ENCODE data around the gene MYO1D.

MYO1D gene

DNA sequence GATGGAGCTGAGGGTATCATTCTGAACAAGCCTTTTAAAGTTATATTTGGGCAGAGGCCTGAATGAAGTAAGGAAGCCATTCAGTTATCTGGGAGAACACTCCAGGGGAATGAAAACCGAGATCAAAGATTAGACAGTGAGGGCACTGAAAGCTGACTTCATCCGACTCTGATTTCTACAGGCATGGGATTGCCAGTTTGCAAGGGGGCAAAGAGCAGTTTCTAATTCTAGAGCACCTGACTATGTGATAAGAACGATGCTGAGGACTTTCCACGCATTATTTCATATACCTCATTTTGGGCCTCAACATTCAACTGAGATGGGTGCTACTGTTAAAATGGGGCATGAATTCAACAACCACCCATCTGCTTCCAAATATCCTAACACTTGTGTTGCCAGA is 254.4 kb downstream of the MYO1D start:
- no peak for DNase-seq (ENCODE audit: low spot score)

DNA sequence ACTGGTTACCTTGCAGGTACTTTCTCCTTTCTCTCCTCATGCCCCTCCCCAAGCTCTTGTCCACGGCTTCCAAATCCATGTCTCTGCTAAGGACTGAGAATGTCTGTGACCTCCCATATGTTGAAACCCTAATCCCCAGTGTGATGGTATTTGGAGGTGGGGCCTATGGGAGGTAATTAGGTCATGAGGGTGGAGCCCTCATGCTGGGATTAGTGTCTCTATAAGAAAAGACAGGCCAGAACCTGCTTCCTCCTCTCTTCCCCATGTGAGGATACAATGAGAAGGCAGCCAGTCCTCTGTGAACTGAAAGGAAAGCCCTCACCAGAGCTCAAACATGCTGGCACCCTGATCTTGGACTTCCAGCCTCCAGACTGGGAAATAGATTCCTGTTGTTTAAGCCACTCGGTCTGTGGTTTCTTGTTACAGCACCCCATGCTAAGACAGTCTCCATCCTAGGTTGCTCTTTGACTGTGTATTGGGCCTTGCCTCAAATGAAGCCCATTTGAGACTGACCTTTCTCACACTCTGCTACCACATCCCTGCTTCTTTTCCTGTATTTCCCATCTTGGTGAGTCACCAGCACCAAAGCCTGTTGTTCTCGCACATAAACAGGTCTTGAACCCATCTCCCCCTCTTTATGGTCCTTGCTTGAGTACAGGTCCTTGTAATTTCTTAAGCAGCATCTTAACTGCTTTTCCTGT is 255.2 kb downstream of the MYO1D start:
- DNase-seq (ENCODE audit: low spot score): no peak

DNA sequence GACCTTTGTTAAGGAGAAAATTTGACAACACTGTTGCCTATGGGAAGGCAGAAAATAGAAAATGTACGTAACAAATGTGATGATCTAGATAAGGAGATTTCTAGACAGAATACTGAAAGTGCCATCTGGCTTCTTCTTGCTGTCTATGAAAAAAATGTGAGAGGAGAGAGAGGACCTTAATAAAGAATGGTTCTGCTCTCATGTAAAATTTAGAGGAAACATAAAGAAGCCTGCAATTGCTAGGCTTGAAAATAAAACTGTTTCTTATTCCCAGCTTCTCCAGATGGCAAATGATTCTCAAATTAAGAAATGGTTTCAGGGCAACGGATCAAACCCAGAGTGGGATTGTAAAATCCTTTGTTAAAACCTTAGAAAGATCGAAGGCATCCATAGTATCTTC is 261.6 kb downstream of the MYO1D start:
- no peak for DNase-seq (ENCODE audit: low spot score)

DNA sequence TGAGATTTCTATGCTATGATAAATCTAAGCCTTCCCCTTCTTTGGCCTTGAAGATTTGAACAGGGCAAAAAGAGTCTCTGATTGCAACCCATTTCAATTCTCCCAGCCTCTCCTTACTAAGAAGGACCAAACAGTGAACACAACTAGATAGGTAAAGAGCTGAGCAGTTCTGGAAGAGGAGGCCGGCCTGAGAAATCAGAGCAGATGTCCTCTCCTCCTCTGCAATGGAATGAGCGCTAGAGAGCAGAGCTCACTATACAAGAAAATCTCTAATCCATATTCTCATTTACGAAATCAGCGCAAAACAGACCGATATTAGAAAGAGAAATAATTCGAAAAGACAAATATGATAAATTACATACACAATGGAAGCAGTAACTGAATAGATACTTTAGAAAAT is 266.0 kb downstream of the MYO1D start:
- DNase-seq (ENCODE audit: low spot score): no peak

DNA sequence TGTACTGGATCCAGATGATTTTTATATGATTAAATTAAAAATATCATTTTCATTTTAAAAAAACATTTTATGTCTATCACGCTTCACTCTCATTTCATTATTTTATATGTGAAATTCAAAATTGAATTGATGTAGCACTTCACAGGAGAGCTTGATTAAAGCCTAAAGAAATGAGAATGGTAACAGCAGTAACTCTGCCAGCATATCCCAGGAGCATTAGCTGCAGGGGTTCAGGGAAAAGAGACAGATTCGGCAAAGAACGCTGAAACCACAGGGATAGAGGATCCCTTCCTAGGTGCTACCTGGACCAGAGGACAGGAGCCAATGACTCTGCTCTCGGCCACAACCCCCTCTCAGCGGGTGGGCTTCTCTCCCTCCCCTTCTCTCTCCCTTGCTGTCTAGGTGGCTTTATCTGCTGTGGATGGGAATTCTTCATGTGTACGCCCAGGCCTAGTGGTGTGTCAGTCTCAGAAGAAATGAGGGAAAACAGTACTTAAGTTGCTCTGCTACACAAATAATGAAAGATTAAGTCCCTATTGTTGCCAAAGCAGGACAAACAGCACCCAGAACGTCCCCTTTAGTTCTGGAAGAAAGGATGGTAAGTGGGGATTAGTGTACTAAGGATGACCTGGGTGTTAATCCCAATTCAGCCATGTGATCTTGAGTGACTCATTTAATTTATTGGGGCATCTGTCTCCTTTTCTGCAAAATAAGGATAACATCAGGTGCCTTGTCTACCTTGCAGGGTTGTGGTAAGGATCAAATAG is 266.9 kb downstream of the MYO1D start:
- no peak for DNase-seq (ENCODE audit: low spot score)

DNA sequence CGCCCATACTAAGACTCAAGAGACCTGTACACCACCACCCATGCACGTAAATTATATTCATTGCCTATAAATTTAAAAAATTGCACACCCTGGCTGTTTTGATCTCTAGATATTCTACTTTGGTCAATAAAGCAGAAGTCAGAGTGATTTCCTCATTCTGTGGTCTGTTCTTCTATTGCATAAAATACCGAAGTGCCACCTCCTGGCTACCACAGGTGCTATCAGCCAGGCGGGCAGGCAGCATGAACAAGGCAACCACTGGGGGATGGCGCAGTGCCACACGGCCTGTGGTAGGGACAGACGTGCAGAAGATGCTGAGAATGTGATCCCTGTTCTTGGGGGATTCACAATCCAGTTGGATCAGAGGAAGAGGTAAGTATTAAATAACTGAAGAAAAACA is 267.8 kb downstream of the MYO1D start:
- DNase-seq (ENCODE audit: low spot score): peak; percentile 73

DNA sequence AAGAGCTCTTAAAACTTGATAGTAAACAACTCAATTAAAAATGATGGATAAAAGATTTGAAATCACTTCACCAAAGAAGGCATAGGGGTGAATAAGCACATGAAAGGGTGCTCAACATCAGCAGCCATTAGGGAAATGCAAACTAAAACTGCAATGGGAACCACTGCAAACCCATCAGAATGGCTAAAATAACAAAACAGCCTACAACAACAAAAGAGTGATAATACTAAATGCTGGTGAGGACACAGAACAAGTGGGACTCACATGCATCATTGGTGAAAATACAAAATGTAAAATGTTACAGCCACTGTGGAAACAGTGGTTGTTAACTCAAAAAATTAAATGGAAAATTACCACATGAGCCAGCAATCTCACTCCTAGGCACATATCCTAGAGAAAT is 268.7 kb downstream of the MYO1D start:
- DNase-seq (ENCODE audit: low spot score): no peak

DNA sequence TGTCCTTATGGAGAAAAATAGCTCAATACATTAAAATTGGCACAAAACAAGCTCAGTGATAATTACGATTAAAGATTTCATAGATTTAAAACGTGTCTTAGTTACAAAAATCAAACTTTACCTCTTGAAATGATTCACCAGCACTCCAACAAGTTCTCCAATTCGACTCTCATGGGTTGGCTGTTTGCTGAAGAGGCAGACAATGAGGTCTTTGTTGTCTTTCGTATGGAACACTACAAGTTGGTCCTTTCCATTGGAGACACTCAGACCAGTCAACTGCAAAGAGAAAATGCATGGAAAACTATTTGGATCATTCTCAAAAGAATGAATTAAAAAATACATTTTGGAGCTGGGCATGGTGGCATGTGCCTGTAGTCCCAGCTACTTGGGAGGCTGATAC is 272.0 kb downstream of the MYO1D start:
- DNase-seq (ENCODE audit: low spot score): no peak

DNA sequence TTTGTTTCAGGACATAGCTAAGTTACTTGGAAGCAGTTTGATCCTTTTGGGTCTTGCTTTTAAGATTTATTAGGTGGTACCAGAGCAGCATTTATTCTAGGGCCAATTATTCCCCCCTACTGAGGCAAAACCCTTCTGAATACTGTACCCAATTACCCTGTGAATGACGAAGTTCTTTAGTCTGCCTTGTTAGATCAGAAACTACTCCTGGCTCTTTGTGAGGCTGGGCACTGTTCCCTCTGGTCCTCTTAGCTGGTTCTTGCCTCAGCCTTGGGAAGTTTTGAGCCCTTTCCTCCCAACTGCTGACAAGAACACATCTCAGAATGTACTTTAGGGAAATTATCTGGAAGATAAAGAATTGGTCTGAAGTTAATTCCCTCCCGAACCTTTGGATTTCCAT is 274.5 kb downstream of the MYO1D start:
- no peak for DNase-seq (ENCODE audit: low spot score)

DNA sequence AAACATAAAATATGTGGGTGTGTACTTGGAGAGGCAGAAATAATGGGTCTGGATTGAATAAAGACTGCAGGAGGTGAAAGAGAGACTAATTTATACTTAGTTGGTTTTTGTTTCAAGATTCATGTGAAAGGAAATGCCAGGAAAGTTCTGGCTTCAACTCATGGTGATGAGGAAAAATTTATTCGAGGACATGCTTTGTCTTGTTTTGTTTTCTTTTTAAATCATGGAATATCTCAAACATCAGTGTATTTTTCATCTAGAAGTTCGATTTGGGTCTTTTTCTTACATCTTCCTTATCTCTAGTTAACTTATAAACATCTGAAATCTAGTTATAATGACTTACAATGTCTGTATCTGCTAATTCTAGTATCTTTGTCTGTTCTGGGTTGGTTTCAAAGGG is 275.1 kb downstream of the MYO1D start:
- no peak for DNase-seq (ENCODE audit: low spot score)

DNA sequence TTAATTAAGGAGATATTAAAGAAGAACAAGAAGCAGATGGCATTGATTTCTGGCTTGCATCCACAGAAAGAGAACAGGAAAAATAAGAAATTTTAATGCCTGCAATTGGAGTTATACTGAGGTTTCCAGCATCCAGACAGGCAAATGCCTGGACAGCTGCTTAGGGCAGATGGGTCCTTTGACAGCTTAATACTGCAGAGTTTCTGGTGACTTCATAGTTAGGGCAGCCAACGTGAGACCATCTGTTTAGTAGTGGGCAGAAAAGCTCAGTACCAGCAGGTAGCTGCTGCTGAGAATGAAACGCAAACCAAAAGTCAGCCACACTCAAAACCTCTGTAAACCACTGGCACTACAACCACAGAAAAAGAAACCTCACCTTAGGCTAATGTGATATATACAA is 280.3 kb downstream of the MYO1D start:
- no peak for DNase-seq (ENCODE audit: low spot score)

DNA sequence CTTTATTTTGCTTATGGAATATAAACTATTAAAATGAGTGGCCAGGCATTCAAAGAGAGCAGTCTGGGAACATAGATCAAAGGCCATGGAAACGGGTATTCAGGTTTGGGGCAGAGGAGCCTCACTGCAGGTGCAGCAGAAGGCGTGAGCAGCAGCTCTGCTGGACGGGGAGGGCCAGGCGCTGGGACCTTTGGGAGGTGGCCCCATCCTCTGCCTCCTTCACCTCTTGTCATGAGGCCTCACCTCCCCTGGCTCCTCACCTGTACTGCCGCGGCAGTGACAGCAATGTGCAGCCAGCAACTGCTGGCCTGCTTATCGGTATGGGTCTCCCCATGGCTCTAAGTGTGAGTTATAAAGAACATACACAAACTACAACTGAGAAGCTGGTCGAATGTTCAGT is 280.7 kb downstream of the MYO1D start:
- DNase-seq (ENCODE audit: low spot score): no peak

DNA sequence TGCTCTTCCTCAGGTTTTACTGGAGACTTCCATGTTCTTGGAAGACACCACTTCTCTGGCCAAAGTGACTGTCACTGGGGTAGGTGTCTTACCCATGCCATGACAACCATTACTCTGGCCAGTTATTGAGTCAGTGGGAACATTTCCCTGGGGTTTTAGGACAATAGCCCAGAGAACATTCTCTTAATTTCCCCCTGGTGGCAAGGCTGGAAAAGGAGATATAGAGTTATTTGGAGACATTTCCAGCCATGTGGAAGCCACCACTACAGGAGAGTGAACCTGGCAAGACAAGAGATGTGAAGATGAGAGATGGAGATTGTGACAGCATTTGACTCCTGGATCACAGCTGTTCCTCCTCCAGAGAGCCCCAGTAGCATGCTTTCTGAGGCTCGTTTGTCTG is 283.9 kb downstream of the MYO1D start:
- DNase-seq (ENCODE audit: low spot score): no peak

DNA sequence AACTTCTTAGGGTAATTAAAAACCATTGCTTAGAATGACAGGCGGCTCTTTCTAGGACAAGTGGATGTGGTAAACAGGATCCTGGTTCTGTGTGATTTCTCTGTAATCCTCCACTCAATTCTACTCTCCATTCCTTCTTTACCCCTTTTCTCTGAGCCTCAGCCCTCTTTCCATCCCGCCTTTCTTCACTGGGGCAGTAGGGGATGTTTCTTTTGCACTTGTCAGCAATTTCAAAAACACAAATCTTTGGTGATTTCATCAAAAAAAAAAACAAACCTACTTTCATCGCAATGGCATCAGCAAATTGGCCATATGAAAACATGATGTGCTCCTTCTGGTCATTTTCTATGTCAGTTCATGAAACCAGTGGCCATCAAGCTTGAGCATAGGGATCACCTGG is 285.5 kb downstream of the MYO1D start:
- no peak for DNase-seq (ENCODE audit: low spot score)

DNA sequence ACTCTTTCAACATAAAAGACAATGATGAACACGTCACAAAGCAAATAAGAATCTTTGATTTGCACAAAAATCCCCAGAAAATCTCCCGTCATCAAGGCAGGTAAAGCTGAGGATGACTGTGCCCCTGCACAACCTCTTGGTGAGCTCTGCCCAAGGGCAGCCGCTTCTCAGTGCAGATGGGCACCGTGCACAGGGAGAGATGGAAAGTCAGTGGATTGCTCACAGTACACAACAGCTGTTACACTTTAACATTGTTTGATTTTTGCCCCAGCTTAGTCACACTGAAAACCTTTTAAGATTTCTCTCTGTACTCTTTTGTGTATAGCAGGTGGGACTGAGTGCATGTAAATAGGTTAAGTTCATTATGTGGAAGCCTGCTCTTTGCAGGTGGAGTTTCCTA is 285.9 kb downstream of the MYO1D start:
- no peak for DNase-seq (ENCODE audit: low spot score)

DNA sequence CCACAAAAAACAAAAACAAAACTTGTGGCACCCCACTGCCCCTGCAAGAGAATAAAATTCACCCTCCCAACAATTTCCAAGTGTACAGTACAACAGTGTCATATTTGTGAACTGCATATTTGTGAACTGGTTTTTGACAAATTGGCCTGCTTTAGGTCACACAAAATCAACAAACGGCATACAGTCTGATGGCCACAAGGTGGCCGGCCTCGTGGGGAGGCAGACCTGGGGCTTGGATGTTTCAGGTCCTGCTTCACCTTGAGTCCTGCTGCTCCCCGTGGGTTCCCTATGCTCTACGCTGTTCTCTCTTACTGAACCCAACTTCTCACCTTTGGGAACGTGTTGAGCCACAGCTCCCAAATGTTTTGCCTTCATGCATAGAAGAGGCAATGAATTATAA is 287.9 kb downstream of the MYO1D start:
- DNase-seq (ENCODE audit: low spot score): no peak

DNA sequence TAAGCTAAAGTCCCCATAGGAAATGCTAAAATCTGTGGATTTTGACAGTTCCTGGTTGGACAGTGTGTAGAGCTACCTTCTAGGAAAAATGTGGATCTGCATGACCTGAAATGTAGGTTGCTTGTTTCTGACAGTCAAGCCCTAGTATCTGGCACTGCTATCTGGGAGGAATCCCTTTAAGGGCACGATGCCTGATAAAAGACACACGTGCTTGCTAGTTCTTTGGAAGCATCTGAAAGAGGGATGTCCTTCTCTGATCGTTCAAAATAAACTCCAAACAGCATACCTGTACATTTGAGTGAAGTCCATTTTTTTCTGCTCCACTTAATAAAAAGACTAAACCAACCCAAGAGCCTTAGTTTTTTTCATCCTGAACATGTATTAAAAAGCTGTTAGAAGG is 288.8 kb downstream of the MYO1D start:
- no peak for DNase-seq (ENCODE audit: low spot score)

DNA sequence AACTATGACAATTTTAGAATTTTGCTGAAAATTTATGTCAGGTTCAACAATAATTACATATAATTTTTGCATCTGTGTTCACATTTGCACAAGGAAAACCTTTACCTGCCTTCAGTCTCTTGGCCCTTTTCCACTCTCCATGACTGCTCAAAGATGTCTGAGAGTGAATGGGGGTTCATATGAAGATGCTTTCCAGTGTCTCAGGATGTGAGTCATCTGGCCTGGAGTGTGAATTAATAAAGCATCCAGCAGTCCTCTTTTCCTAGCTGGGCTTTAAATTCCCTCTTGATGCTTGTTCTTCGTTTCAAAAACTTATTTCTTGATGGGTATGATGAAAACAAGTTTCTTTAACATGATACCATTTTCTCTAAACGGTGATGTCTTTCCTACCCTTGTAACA is 290.3 kb downstream of the MYO1D start:
- no peak for DNase-seq (ENCODE audit: low spot score)

DNA sequence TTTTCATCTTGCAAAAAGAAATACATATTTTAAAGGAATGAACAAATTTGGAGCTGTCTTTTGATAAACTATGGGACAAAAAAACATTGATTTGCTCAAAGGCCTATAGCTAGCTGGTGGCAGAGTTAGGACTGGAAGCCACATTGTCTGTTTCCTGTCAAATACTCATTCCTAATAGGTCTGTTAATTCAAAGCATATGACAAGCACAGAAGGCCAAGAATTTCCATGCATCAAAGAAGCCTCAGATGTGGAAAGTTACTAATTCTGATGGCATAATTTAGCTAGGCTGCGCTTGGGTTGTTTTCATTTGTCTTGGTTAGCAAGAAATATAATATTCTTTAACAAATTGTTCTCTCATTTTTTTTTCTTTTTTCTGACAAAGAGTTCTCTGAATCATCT is 292.1 kb downstream of the MYO1D start:
- DNase-seq (ENCODE audit: low spot score): no peak

DNA sequence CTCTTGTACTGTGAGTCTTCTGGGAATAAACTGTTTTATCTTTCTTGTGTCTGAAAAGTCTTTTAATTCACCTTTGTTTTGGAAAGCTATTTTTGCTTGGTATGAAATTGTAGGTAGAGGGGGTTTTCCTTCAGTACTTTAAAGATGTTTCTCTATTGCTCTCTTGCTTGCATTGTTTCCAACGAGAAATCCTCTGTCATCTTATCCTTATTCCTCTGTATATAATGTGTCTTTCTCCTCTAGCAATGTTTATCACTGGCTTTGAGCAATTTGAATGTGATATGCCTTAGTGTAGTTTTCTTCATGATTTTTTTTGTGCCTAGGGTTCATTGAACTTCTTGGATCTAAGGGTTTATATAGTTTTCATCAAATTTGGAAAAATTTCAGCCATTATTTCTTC is 293.9 kb downstream of the MYO1D start:
- DNase-seq (ENCODE audit: low spot score): no peak

DNA sequence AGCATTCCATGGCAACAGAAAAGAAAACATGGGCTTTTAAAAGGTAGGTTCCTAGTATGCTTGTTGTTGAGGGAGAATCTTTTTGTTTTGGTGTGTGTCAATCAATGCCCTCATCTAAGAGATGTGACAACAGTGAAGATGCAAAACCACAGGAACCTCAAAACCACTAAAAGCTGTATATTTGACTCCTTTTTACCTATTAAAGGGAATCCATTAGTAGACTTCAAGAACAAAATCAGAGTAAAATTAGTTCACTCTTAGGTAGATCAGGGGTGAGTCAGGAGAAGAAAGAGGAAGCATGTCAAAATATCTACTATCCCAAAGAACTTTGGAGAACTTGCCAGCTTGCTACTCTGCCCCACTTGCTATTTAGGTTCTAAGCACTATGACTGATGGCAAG is 301.1 kb downstream of the MYO1D start:
- DNase-seq (ENCODE audit: low spot score): peak; percentile 17

DNA sequence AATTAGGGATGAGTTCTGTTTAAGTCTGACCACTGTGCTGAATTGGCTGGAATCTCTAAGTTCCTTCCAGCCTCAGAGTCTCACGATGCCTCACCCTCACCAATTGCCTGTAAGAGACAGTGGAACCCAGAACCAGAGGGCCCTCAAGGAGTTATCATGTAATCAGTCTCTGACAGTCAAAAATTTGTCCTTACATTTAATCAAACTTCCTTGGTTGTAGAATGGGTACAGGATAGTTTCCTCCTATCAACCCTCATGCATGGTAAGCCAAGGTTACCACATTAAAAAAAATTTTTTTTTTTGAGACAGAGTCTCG is 306.9 kb downstream of the MYO1D start:
- no peak for DNase-seq (ENCODE audit: low spot score)

DNA sequence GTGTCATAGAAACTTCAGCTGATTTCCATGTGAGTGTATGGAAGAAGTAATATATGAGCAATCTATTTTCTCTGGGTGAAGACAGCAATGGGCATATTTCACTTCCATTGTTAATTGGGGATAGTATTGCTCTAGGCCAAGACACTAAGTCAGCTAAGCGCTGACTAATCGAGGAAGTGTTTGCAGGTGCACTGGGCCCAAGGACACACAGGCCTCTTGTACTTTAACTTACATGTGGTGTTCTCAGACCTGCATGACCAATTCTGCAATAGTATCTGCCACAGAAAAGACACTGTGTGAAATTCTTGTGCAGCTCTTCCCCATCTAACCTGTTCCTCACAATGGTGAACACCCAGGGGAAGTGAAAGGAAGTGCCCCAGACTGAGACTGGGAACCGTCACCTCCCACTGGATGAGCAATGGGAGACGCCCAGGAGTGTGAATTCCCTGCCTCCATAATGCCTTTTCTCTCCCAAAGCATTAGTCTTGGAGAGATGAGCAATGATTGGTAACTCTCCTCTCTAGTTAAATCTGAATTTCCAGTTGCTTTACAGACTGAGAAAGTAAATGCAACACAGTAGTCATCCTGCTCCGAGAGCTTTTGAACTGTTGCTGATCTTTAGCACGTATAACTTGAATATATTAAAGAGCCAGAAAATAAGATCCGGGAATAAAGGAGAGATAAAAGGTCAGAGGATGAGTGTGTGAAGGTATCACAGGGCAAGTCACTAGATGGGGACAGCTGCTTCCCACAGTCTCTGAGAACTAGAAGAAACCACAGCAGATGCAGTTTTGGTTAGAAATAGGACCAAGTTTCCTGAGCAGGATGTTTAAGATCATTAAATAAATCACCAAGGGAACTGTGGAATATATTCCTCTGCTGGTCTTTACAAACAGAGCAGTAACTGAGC is 307.5 kb downstream of the MYO1D start:
- DNase-seq (ENCODE audit: low spot score): no peak
